WTC11 (cell line): ENCODE data around the gene QRFP. TPM values are rescaled to one million over a fixed set of nuclear protein-coding genes. Genes with fewer than 3 reads are reported as not detected.

Experiments
- ATAC-seq: fragments of 200-7000 bp; cut with Tn5 transposase; 2 replicates; pipeline ENCODE4 v1.10.0; 2021; ENCODE audit warnings: mild to moderate bottlenecking, moderate library complexity
- CTCF ChIA-PET: fragments of 300-600 bp; sonication (Branson Sonifier 250); formaldehyde crosslinking; loops from one replicate; lab custom pipeline; 2021; ENCODE audit warnings: antibody characterized with exemption; lab: Charles Lee
- POLR2A ChIA-PET: fragments of 350-600 bp; sonication (Branson Sonifier 250); formaldehyde crosslinking; loops from one replicate; lab custom pipeline; 2021; ENCODE audit warnings: antibody characterized with exemption; lab: Charles Lee
- DNase-seq: peaks from one replicate; pipeline ENCODE4 v3.0.0; 2021; ENCODE audit warnings: low spot score
- H3K27ac Mint-ChIP-seq: 2 replicates; pipeline ENCODE4 v1.8.0; 2021; ENCODE audit warnings: mixed read lengths
- H3K27me3 Mint-ChIP-seq: 2 replicates; pipeline ENCODE4 v1.8.0; 2021; ENCODE audit warnings: low read depth, mild to moderate bottlenecking, moderate library complexity, mixed read lengths
- H3K36me3 Mint-ChIP-seq: 2 replicates; pipeline ENCODE4 v1.8.0; 2021; ENCODE audit warnings: mixed read lengths
- H3K4me1 Mint-ChIP-seq: 2 replicates; pipeline ENCODE4 v1.8.0; 2022; ENCODE audit warnings: mixed read lengths
- H3K4me3 Mint-ChIP-seq: 2 replicates; pipeline ENCODE4 v1.8.0; 2021; ENCODE audit warnings: mild to moderate bottlenecking, moderate library complexity, mixed read lengths
- H3K9me3 Mint-ChIP-seq: 2 replicates; pipeline ENCODE4 v1.8.0; 2021; ENCODE audit warnings: mixed read lengths
- ARID4B ChIP-seq: sonication (generic); formaldehyde crosslinking; IDR thresholded peaks from 2 replicates; pipeline ENCODE4 v1.8.0; 2023; ENCODE audit warnings: missing genetic modification reagents, mild to moderate bottlenecking, borderline replicate concordance
- ATF3 ChIP-seq: sonication (generic); formaldehyde crosslinking; conservative IDR thresholded peaks from 2 replicates; pipeline ENCODE4 v1.8.1; 2022; ENCODE audit warnings: mild to moderate bottlenecking, missing genetic modification reagents
- CREB1 ChIP-seq: sonication (generic); formaldehyde crosslinking; IDR thresholded peaks from 2 replicates; pipeline ENCODE4 v1.8.0; 2023; ENCODE audit warnings: mild to moderate bottlenecking, missing genetic modification reagents
- EMX1 ChIP-seq: fragments of 250-450 bp; sonication (Bioruptor Pico); IDR thresholded peaks from 2 replicates; pipeline ENCODE4 v1.8.0; 2021; ENCODE audit warnings: mild to moderate bottlenecking
- JAZF1 ChIP-seq: fragments of 250-450 bp; sonication (Bioruptor Pico); IDR thresholded peaks from 2 replicates; pipeline ENCODE4 v1.9.0; 2021; ENCODE audit warnings: moderate library complexity, mild to moderate bottlenecking, inconsistent platforms
- NFATC4 ChIP-seq: fragments of 250-450 bp; sonication (Bioruptor Pico); IDR thresholded peaks from 2 replicates; pipeline ENCODE4 v1.9.0; 2021; ENCODE audit warnings: mild to moderate bottlenecking
- SMAD3 ChIP-seq: sonication (generic); formaldehyde crosslinking; IDR thresholded peaks from 2 replicates; pipeline ENCODE4 v1.8.0; 2022; ENCODE audit warnings: missing genetic modification reagents, mild to moderate bottlenecking, borderline replicate concordance
- SMAD4 ChIP-seq: sonication (generic); formaldehyde crosslinking; IDR thresholded peaks from 2 replicates; pipeline ENCODE4 v1.8.0; 2022; ENCODE audit warnings: mild to moderate bottlenecking, missing genetic modification reagents
- SOX15 ChIP-seq: fragments of 250-450 bp; sonication (Bioruptor Pico); IDR thresholded peaks from 2 replicates; pipeline ENCODE4 v1.9.0; 2021; ENCODE audit warnings: mild to moderate bottlenecking
- SP1 ChIP-seq: sonication (generic); formaldehyde crosslinking; conservative IDR thresholded peaks from 2 replicates; pipeline ENCODE4 v1.8.1; 2022; ENCODE audit warnings: missing genetic modification reagents
- TCF7 ChIP-seq: sonication (generic); formaldehyde crosslinking; IDR thresholded peaks from 2 replicates; pipeline ENCODE4 v1.8.0; 2022; ENCODE audit warnings: mild to moderate bottlenecking, low read depth, missing genetic modification reagents, moderate library complexity
- USF2 ChIP-seq: sonication (generic); formaldehyde crosslinking; IDR thresholded peaks from 2 replicates; pipeline ENCODE4 v1.8.1; 2023; ENCODE audit warnings: mild to moderate bottlenecking, missing genetic modification reagents, moderate library complexity
- ZNF121 ChIP-seq: sonication (generic); formaldehyde crosslinking; IDR thresholded peaks from 2 replicates; pipeline ENCODE4 v1.8.0; 2023; ENCODE audit warnings: missing genetic modification reagents
- ZNF219 ChIP-seq: sonication (generic); formaldehyde crosslinking; IDR thresholded peaks from 2 replicates; pipeline ENCODE4 v1.8.0; 2023; ENCODE audit warnings: missing genetic modification reagents, mild to moderate bottlenecking, borderline replicate concordance
- ZNF232 ChIP-seq: sonication (generic); formaldehyde crosslinking; IDR thresholded peaks from 2 replicates; pipeline ENCODE4 v1.8.0; 2022; ENCODE audit warnings: mild to moderate bottlenecking, missing genetic modification reagents
- ZNF281 ChIP-seq: sonication (generic); formaldehyde crosslinking; IDR thresholded peaks from 2 replicates; pipeline ENCODE4 v1.8.0; 2023; ENCODE audit warnings: mild to moderate bottlenecking, missing genetic modification reagents
- ZNF396 ChIP-seq: fragments of 250-450 bp; sonication (Bioruptor Pico); IDR thresholded peaks from 2 replicates; pipeline ENCODE4 v1.8.0; 2021; ENCODE audit warnings: mild to moderate bottlenecking, moderate library complexity, borderline replicate concordance
- ZNF416 ChIP-seq: fragments of 250-450 bp; sonication (Bioruptor Pico); IDR thresholded peaks from 2 replicates; pipeline ENCODE4 v1.9.0; 2021; ENCODE audit warnings: mild to moderate bottlenecking, inconsistent platforms
- ZNF425 ChIP-seq: fragments of 250-450 bp; sonication (Bioruptor Pico); conservative IDR thresholded peaks from 2 replicates; pipeline ENCODE4 v1.9.0; 2021; ENCODE audit warnings: mild to moderate bottlenecking
- total RNA-seq: library from RNA; stranded (reverse); gene quantifications from 3 replicates; pipeline ENCODE4 v1.2.3, GENCODE V29; 2021
- TF ChIP-seq, protein P1 (sequence below): sonication (generic); formaldehyde crosslinking; IDR thresholded peaks from 2 replicates; pipeline ENCODE4 v1.8.1; 2022; ENCODE audit warnings: mild to moderate bottlenecking, moderate library complexity, missing genetic modification reagents

QRFP gene
- total RNA-seq, 1 experiment from 2014 or later, result not detected

DNA sequence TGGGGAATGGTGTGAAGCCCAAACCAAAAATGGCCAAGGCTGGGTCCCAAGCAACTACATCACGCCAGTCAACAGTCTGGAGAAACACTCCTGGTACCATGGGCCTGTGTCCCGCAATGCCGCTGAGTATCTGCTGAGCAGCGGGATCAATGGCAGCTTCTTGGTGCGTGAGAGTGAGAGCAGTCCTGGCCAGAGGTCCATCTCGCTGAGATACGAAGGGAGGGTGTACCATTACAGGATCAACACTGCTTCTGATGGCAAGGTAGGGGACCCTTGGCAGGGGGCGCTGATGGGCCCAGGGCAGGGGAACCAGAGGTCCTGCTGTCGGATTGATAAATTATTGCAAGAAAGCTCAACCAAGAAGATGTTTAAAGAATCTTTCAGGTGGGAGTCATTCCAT lies 41.8 kb downstream of the QRFP start:
- no peak for TF ChIP-seq ZNF232
- no peak for TF ChIP-seq SMAD3
- no peak for TF ChIP-seq EMX1 (CRISPR knock-in tag)
- TF ChIP-seq ZNF425 (CRISPR knock-in tag), result no peak
- TF ChIP-seq JAZF1 (CRISPR knock-in tag), result no peak; the same call in 1 of the 2 replicates
- TF ChIP-seq NFATC4 (CRISPR knock-in tag), result no peak
- no peak for TF ChIP-seq USF2
- no peak for TF ChIP-seq SP1 (CRISPR knock-in tag)
- TF ChIP-seq, protein P1, sequence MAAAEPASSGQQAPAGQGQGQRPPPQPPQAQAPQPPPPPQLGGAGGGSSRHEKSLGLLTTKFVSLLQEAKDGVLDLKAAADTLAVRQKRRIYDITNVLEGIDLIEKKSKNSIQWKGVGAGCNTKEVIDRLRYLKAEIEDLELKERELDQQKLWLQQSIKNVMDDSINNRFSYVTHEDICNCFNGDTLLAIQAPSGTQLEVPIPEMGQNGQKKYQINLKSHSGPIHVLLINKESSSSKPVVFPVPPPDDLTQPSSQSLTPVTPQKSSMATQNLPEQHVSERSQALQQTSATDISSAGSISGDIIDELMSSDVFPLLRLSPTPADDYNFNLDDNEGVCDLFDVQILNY (CRISPR knock-in tag), result no peak
- no peak for TF ChIP-seq SOX15
- POLR2A ChIA-PET, result no interaction called here
- H3K27ac Mint-ChIP-seq, result no peak overlapping the region
- CTCF ChIA-PET, result interaction anchor here (0.7 to 1.4 kb wide), 6 partner anchors 8 to 97 kb away, joined by 3 to 6 read pairs (median 4); no protein-coding TSS in a partner anchor
- peaks cover 3% of the 10 kb centered on the region for H3K9me3 Mint-ChIP-seq
- DNase-seq (no peak), ATAC-seq (0 out of 2 replicates have a peak, but pooled peaks have one; percentile 51)
- H3K4me3 Mint-ChIP-seq, result no peak overlapping the region
- H3K27me3 Mint-ChIP-seq, result no peaks in the 10 kb centered on the region
- peaks cover 18% of the 10 kb centered on the region for H3K4me1 Mint-ChIP-seq
- H3K36me3 Mint-ChIP-seq, result peaks cover 38% of the 10 kb centered on the region

DNA sequence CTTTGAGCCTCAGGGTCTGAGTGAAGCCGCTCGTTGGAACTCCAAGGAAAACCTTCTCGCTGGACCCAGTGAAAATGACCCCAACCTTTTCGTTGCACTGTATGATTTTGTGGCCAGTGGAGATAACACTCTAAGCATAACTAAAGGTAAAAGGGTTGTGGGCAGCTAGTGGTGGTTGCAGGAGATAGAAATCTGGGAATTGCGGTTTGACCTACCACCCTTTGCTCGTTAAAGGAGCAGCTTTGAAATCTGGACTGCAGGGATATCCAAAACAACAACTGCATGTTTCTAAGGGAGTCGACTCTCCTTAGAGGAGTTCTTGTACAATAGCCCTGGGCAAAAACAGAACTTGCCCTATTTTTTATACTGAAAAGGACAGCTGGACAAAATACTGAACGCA lies 42.5 kb downstream of the QRFP start:
- Mint-ChIP-seq H3K4me3 (no peak overlapping the region), H3K9me3 (peaks cover 4% of the 10 kb centered on the region), H3K27me3 (no peaks in the 10 kb centered on the region), H3K4me1 (peaks cover 22% of the 10 kb centered on the region), H3K36me3 (peaks cover 38% of the 10 kb centered on the region), H3K27ac (peak overlapping the region; percentile 41; the same call in 1 of the 2 replicates)
- TF ChIP-seq ZNF219 (CRISPR knock-in tag), result no peak
- no peak for TF ChIP-seq ZNF396 (CRISPR knock-in tag)
- no peak for TF ChIP-seq ZNF121 (CRISPR knock-in tag)
- no peak for TF ChIP-seq SOX15
- TF ChIP-seq CREB1 (CRISPR knock-in tag), result no peak
- no peak for TF ChIP-seq SP1 (CRISPR knock-in tag)
- TF ChIP-seq ZNF416 (CRISPR knock-in tag), result no peak
- no peak for TF ChIP-seq ZNF281 (CRISPR knock-in tag)
- TF ChIP-seq ARID4B, result no peak
- TF ChIP-seq NFATC4 (CRISPR knock-in tag), result no peak
- TF ChIP-seq SMAD4 (CRISPR knock-in tag), result no peak
- no peak for TF ChIP-seq TCF7 (CRISPR knock-in tag)
- TF ChIP-seq JAZF1 (CRISPR knock-in tag), result no peak
- TF ChIP-seq ATF3 (CRISPR knock-in tag), result no peak
- no peak for TF ChIP-seq ZNF425 (CRISPR knock-in tag)
- DNase-seq (no peak), ATAC-seq (no peak)
- ChIA-PET POLR2A (no interaction called here), CTCF (interaction anchor here (0.8 to 1.4 kb wide), 5 partner anchors 9 to 83 kb away, joined by 3 to 6 read pairs (median 5); no protein-coding TSS in a partner anchor)
